GM23338 (cell line): ENCODE results near the gene ODAD3. TPM values are rescaled to one million over a fixed set of nuclear protein-coding genes. Genes with fewer than 3 reads are reported as not detected.
A peak's percentile ranks its signal among the peaks of the same experiment; 100 is the strongest.
"Not testable (repeated sequence)": the region's sequence is repeated elsewhere in the genome, so short reads cannot be mapped to it uniquely, and the experiment has no call there.

Experiments used
- ATAC-seq: fragments of 200-7000 bp; cut with Tn5 transposase; 3 replicates; pipeline ENCODE4 v1.9.1; 2020
- DNase-seq: peaks from one replicate; pipeline ENCODE4 v3.0.0-alpha.2; 2015; ENCODE audit warnings: low spot score
- H2AFZ ChIP-seq: fragments of 200-600 bp; sonication (generic); 2 replicates; pipeline ENCODE4 v1.8.0; 2016; ENCODE audit warnings: antibody characterized with exemption, mild to moderate bottlenecking, moderate library complexity
- H3F3A ChIP-seq: fragments of 200-600 bp; sonication (generic); replicated peaks from 2 replicates; pipeline ENCODE4 v1.8.0; 2017; ENCODE audit warnings: antibody characterized with exemption, mixed run types, low read depth
- H3K27ac ChIP-seq: fragments of 200-600 bp; sonication (generic); 2 replicates; pipeline ENCODE4 v1.6.1; 2016; ENCODE audit warnings: low read depth
- H3K27me3 ChIP-seq: fragments of 200-600 bp; sonication (generic); 2 replicates; pipeline ENCODE4 v1.8.0; 2016; ENCODE audit warnings: mild to moderate bottlenecking, mixed run types, moderate library complexity; ENCODE audit not compliant: insufficient read depth
- H3K36me3 ChIP-seq: fragments of 200-600 bp; sonication (generic); 2 replicates; pipeline ENCODE4 v1.8.0; 2016; ENCODE audit warnings: mild to moderate bottlenecking; ENCODE audit not compliant: insufficient read depth
- H3K4me1 ChIP-seq: fragments of 200-600 bp; sonication (generic); 2 replicates; pipeline ENCODE4 v1.8.0; 2016; ENCODE audit warnings: mild to moderate bottlenecking, moderate library complexity; ENCODE audit not compliant: insufficient read depth
- H3K4me2 ChIP-seq: fragments of 200-600 bp; sonication (generic); 2 replicates; pipeline ENCODE4 v1.7.1; 2017; ENCODE audit warnings: mixed run types
- H3K4me3 ChIP-seq: fragments of 200-600 bp; sonication (generic); 2 replicates; pipeline ENCODE4 v1.6.1; 2016; ENCODE audit warnings: mixed run types
- H3K79me2 ChIP-seq: fragments of 200-600 bp; sonication (generic); replicated peaks from 2 replicates; pipeline ENCODE4 v1.8.0; 2017; ENCODE audit warnings: mild to moderate bottlenecking; ENCODE audit not compliant: insufficient read depth
- H3K9me2 ChIP-seq: fragments of 200-600 bp; sonication (generic); 2 replicates; pipeline ENCODE4 v1.8.0; 2017; ENCODE audit not compliant: insufficient read depth
- H4K20me1 ChIP-seq: fragments of 200-600 bp; sonication (generic); replicated peaks from 2 replicates; pipeline ENCODE4 v1.8.0; 2017; ENCODE audit warnings: mild to moderate bottlenecking; ENCODE audit not compliant: insufficient read depth
- H3K27ac Mint-ChIP-seq: 2 replicates; pipeline ENCODE4 v1.8.0; 2020; ENCODE audit warnings: inconsistent platforms, mild to moderate bottlenecking, moderate library complexity, mixed read lengths
- H3K27me3 Mint-ChIP-seq: 3 replicates; pipeline ENCODE4 v1.8.0; 2022; ENCODE audit warnings: low read depth, mild to moderate bottlenecking, moderate library complexity, mixed read lengths, inconsistent platforms; ENCODE audit not compliant: insufficient read depth, poor library complexity
- H3K36me3 Mint-ChIP-seq: 3 replicates; pipeline ENCODE4 v1.8.0; 2021; ENCODE audit warnings: low read depth, mild to moderate bottlenecking, inconsistent platforms, moderate library complexity, mixed read lengths
- H3K4me1 Mint-ChIP-seq: 3 replicates; pipeline ENCODE4 v1.8.0; 2020; ENCODE audit warnings: mild to moderate bottlenecking, inconsistent platforms, mixed read lengths
- H3K4me3 Mint-ChIP-seq: 3 replicates; pipeline ENCODE4 v1.8.0; 2021; ENCODE audit warnings: moderate library complexity, mild to moderate bottlenecking, inconsistent platforms, mixed read lengths
- H3K9me3 Mint-ChIP-seq: 3 replicates; pipeline ENCODE4 v1.8.0; 2020; ENCODE audit warnings: moderate library complexity, mild to moderate bottlenecking, inconsistent platforms, mixed read lengths
- CREB1 ChIP-seq: fragments of 250-450 bp; sonication (Bioruptor Pico); IDR thresholded peaks from 2 replicates; pipeline ENCODE4 v1.5.0; 2020; ENCODE audit warnings: low read depth, mild to moderate bottlenecking, moderate library complexity
- CTCF ChIP-seq, 2 experiments: fragments of 200-600 bp in 1 of 2; sonication (generic) in 1 of 2; conservative IDR thresholded peaks; 2 replicates each; pipeline versions ENCODE4 v1.5.1 to v1.6.1; 2016 to 2017; ENCODE audit warnings: antibody characterized with exemption in 2 of 2, low read depth in 2 of 2, mild to moderate bottlenecking in 2 of 2, moderate library complexity in 1 of 2
- JUNB ChIP-seq: IDR thresholded peaks from one replicate; pipeline ENCODE4 v1.6.1; 2016; ENCODE audit warnings: antibody characterized with exemption; ENCODE audit not compliant: unreplicated experiment
- NANOG ChIP-seq: IDR thresholded peaks from 2 replicates; pipeline ENCODE4 v1.6.1; 2016; ENCODE audit warnings: antibody characterized with exemption, borderline replicate concordance
- STAT1 ChIP-seq: IDR thresholded peaks from one replicate; pipeline ENCODE4 v1.6.1; 2016; ENCODE audit warnings: antibody characterized with exemption; ENCODE audit not compliant: unreplicated experiment
- ZNF114 ChIP-seq: fragments of 250-450 bp; sonication (Bioruptor Pico); IDR thresholded peaks from 2 replicates; pipeline ENCODE4 v1.5.0; 2020; ENCODE audit warnings: mild to moderate bottlenecking, moderate library complexity
- ZNF331 ChIP-seq: fragments of 250-450 bp; sonication (Bioruptor Pico); IDR thresholded peaks from 2 replicates; pipeline ENCODE4 v1.5.0; 2020; ENCODE audit warnings: low read depth, mild to moderate bottlenecking, moderate library complexity
- ZNF462 ChIP-seq: fragments of 250-450 bp; sonication (Bioruptor Pico); IDR thresholded peaks from 2 replicates; pipeline ENCODE4 v1.5.0; 2020; ENCODE audit warnings: mild to moderate bottlenecking, moderate library complexity
- polyA plus RNA-seq: library from polyadenylated mRNA; unstranded; fragments of >200 nt; fragmentation: Nextera tagmentation; extraction: Ambion mirVana; gene quantifications from 2 replicates; pipeline ENCODE4 v1.2.1, GENCODE V29; 2016
- total RNA-seq: library from RNA; depleted of rRNA; stranded (reverse); fragments of >200 nt; shearing (Covaris generic); gene quantifications from 2 replicates; pipeline ENCODE4 v1.2.3, GENCODE V29; 2014
- TF ChIP-seq, protein P1 (sequence below): IDR thresholded peaks from 2 replicates; pipeline ENCODE4 v1.6.1; 2016; ENCODE audit warnings: antibody characterized with exemption

Gene ODAD3
- total and polyA plus RNA-seq, 2 experiments from 2014 or later = 1.5 to 6.1 TPM

DNA sequence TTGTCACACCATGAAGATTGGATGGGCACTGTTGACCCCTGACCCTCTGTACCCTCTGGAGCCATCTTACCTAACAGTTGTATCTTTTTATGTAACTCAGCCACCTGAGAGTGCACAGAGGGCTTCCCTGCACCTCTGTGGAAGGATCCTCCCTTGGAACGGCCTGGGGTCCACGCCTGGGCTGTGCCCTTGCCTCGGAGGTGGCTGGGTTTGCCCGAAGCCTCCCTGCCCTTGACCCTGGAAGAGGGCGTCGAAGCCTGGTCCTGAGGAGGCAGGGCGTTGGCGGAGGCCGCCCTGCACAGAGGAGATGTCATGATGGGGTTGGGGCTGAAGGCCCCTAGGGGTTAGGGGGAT, 241 bp downstream of the ODAD3 start:
- peak overlapping the region; percentile 79 for H3K4me2 ChIP-seq
- H3K9me2 ChIP-seq = no peaks in the 10 kb centered on the region
- Mint-ChIP-seq H3K9me3 (no peaks in the 10 kb centered on the region), H3K27me3 (peaks cover 16% of the 10 kb centered on the region), H3K27ac (no peak overlapping the region), H3K4me1 (peaks cover 6% of the 10 kb centered on the region; the same call in 2 of the 3 replicates), H3K4me3 (peak overlapping the region; percentile 99), H3K36me3 (peaks cover 40% of the 10 kb centered on the region)
- peaks cover 19% of the 10 kb centered on the region for H3K79me2 ChIP-seq
- no peak for DNase-seq
- H4K20me1 ChIP-seq = no peaks in the 10 kb centered on the region
- H3K36me3 ChIP-seq = peaks cover 22% of the 10 kb centered on the region
- H3K27me3 ChIP-seq = no peaks in the 10 kb centered on the region
- H3K4me3 ChIP-seq = peak overlapping the region; percentile 51
- H2AFZ ChIP-seq = peak overlapping the region; percentile 72
- H3F3A ChIP-seq = peaks cover 5% of the 10 kb centered on the region; the same call in 1 of the 2 replicates
- H3K4me1 ChIP-seq = peaks cover 11% of the 10 kb centered on the region; the same call in 1 of the 2 replicates
- no peak overlapping the region for H3K27ac ChIP-seq
- ATAC-seq = peak; percentile 24; the same call in 2 of the 3 replicates
- no peak for TF ChIP-seq ZNF331 (CRISPR knock-in tag)
- TF ChIP-seq, protein P1, sequence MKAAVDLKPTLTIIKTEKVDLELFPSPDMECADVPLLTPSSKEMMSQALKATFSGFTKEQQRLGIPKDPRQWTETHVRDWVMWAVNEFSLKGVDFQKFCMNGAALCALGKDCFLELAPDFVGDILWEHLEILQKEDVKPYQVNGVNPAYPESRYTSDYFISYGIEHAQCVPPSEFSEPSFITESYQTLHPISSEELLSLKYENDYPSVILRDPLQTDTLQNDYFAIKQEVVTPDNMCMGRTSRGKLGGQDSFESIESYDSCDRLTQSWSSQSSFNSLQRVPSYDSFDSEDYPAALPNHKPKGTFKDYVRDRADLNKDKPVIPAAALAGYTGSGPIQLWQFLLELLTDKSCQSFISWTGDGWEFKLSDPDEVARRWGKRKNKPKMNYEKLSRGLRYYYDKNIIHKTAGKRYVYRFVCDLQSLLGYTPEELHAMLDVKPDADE = no peak
- TF ChIP-seq STAT1 = no peak
- TF ChIP-seq ZNF462 = no peak
- TF ChIP-seq ZNF114 (CRISPR knock-in tag) = no peak
- TF ChIP-seq NANOG = no peak
- TF ChIP-seq CREB1 (CRISPR knock-in tag) = no peak
- TF ChIP-seq JUNB = no peak
- TF ChIP-seq CTCF (conservative IDR thresholded peaks at IDR 0.05; ENCODE audit: low read depth in 2 of 2) = no peak

GRCh38 chr19:11433526-11433925, 1.4 kb downstream of the ODAD3 start:
- not testable (repeated sequence) for H4K20me1 ChIP-seq
- H3K27me3 Mint-ChIP-seq = peaks cover 16% of the 10 kb centered on the region

More at GRCh38 chr19:11433526-11433925, 1.4 kb downstream of the ODAD3 start:
- not testable (repeated sequence) for H3K4me3 ChIP-seq, H3K27ac ChIP-seq, H3K4me3 Mint-ChIP-seq, H3K27ac Mint-ChIP-seq, H3K9me3 Mint-ChIP-seq, ATAC-seq, H3K4me2 ChIP-seq, H3K9me2 ChIP-seq, H3K4me1 Mint-ChIP-seq, H2AFZ ChIP-seq, H3F3A ChIP-seq, DNase-seq, H3K27me3 ChIP-seq
- Histone ChIP-seq H3K79me2 (peaks cover 19% of the 10 kb centered on the region), H3K36me3 (peaks cover 14% of the 10 kb centered on the region), H3K4me1 (peaks cover 11% of the 10 kb centered on the region; the same call in 1 of the 2 replicates)
- H3K36me3 Mint-ChIP-seq = peaks cover 31% of the 10 kb centered on the region
